Trophoblast cell (in vitro differentiated cells and primary cell): ENCODE results near the gene SPOCK1.

ENCODE experiments used
- DNase-seq, 2 donors: peaks; one replicate each; pipeline ENCODE4 v3.0.0-alpha.2; 2016
- H2AFZ ChIP-seq: 2 replicates; pipeline ENCODE4 v1.6.1; 2013; ENCODE audit warnings: low read length, moderate library complexity, mild to moderate bottlenecking; ENCODE audit not compliant: insufficient read depth, poor library complexity
- H2AK5ac ChIP-seq: 2 replicates; pipeline ENCODE4 v1.6.1; 2013; ENCODE audit warnings: mild to moderate bottlenecking, low read length
- H2BK120ac ChIP-seq: 2 replicates; pipeline ENCODE4 v1.6.1; 2013; ENCODE audit warnings: low read length, mild to moderate bottlenecking, moderate library complexity; ENCODE audit not compliant: insufficient read depth, poor library complexity
- H2BK12ac ChIP-seq: 2 replicates; pipeline ENCODE4 v1.6.1; 2013; ENCODE audit warnings: mild to moderate bottlenecking, low read length, moderate library complexity
- H2BK5ac ChIP-seq: 2 replicates; pipeline ENCODE4 v1.6.1; 2013; ENCODE audit warnings: low read length, low read depth, moderate library complexity, mild to moderate bottlenecking; ENCODE audit not compliant: poor library complexity
- H3K14ac ChIP-seq: 2 replicates; pipeline ENCODE4 v1.6.1; 2013; ENCODE audit warnings: mild to moderate bottlenecking, low read length
- H3K18ac ChIP-seq: 2 replicates; pipeline ENCODE4 v1.6.1; 2013; ENCODE audit warnings: mild to moderate bottlenecking, low read length
- H3K23ac ChIP-seq: 2 replicates; pipeline ENCODE4 v1.6.1; 2013; ENCODE audit warnings: low read length
- H3K27ac ChIP-seq: 2 replicates; pipeline ENCODE4 v1.5.1; 2013; ENCODE audit warnings: low read depth, mild to moderate bottlenecking, inconsistent platforms, low read length, moderate library complexity
- H3K27me3 ChIP-seq: 2 replicates; pipeline ENCODE4 v1.6.1; 2013; ENCODE audit warnings: inconsistent platforms, mild to moderate bottlenecking, low read length, moderate library complexity; ENCODE audit not compliant: insufficient read depth
- H3K36me3 ChIP-seq, 2 experiments: 1 replicate in 1 of 2; 2 replicates in 1 of 2; pipeline ENCODE4 v1.6.1; 2013; ENCODE audit warnings: low read length in 2 of 2, mild to moderate bottlenecking in 2 of 2, moderate library complexity in 1 of 2; ENCODE audit not compliant: insufficient read depth in 2 of 2, control insufficient read depth in 1 of 2
- H3K4ac ChIP-seq: 2 replicates; pipeline ENCODE4 v1.6.1; 2013; ENCODE audit warnings: low read depth, mild to moderate bottlenecking, low read length, moderate library complexity
- H3K4me1 ChIP-seq, 2 experiments: 1 replicate in 1 of 2; 2 replicates in 1 of 2; pipeline ENCODE4 v1.6.1; 2013; ENCODE audit warnings: low read length in 2 of 2, mild to moderate bottlenecking in 2 of 2, moderate library complexity in 1 of 2; ENCODE audit not compliant: insufficient read depth in 2 of 2, control insufficient read depth in 1 of 2
- H3K4me2 ChIP-seq: 2 replicates; pipeline ENCODE4 v1.6.1; 2013; ENCODE audit warnings: inconsistent platforms, mild to moderate bottlenecking, low read length, moderate library complexity
- H3K4me3 ChIP-seq: 2 replicates; pipeline ENCODE4 v1.5.1; 2013; ENCODE audit warnings: mild to moderate bottlenecking, low read depth, low read length, inconsistent platforms
- H3K79me1 ChIP-seq: one replicate; pipeline ENCODE4 v1.6.1; 2013; ENCODE audit warnings: low read length
- H3K79me2 ChIP-seq: 2 replicates; pipeline ENCODE4 v1.6.1; 2013; ENCODE audit warnings: low read length, mild to moderate bottlenecking; ENCODE audit not compliant: control insufficient read depth, insufficient read depth, poor library complexity
- H3K9ac ChIP-seq: 2 replicates; pipeline ENCODE4 v1.6.1; 2013; ENCODE audit warnings: mild to moderate bottlenecking, low read length
- H3K9me3 ChIP-seq: 2 replicates; pipeline ENCODE4 v1.6.1; 2013; ENCODE audit warnings: low read depth, mild to moderate bottlenecking, control low read depth, inconsistent platforms, low read length; ENCODE audit not compliant: insufficient read depth
- H4K12ac ChIP-seq: 2 replicates; pipeline ENCODE4 v1.6.1; 2013; ENCODE audit warnings: low read depth, mild to moderate bottlenecking, low read length, moderate library complexity
- H4K8ac ChIP-seq: 2 replicates; pipeline ENCODE4 v1.6.1; 2013; ENCODE audit warnings: low read depth, mild to moderate bottlenecking, low read length, moderate library complexity
- H4K91ac ChIP-seq: one replicate; pipeline ENCODE4 v1.6.1; 2013; ENCODE audit warnings: low read depth, mild to moderate bottlenecking, low read length, moderate library complexity
- WGBS: extraction: QIAGEN DNeasy Blood & Tissue Kit; methylation state at CpG from one replicate; pipeline ENCODE4 v1.1.7; 2013; ENCODE audit warnings: missing lambda C conversion rate; ENCODE audit not compliant: insufficient read length, insufficient coverage; ENCODE audit errors: extremely low coverage; 5-methylcytosine and 5-hydroxymethylcytosine counted together

The SPOCK1 gene

GRCh38 chr5:137055271-137055872, 443.8 kb downstream of the SPOCK1 start:
- Histone ChIP-seq H3K9me3 (no peaks in the 10 kb centered on the region), H2BK12ac (no peak overlapping the region), H3K27ac (no peak overlapping the region), H2BK5ac (no peak overlapping the region), H3K23ac (no peak overlapping the region), H4K91ac (no peak overlapping the region), H4K12ac (no peak overlapping the region), H3K14ac (no peak overlapping the region), H3K4me3 (no peak overlapping the region), H3K4ac (no peak overlapping the region), H3K9ac (no peak overlapping the region), H3K27me3 (no peaks in the 10 kb centered on the region), H2AK5ac (no peak overlapping the region), H4K8ac (no peak overlapping the region), H3K36me3 (no peaks in the 10 kb centered on the region), H3K18ac (no peak overlapping the region), H3K4me2 (no peak overlapping the region), H2BK120ac (no peak overlapping the region), H3K79me2 (no peaks in the 10 kb centered on the region), H2AFZ (no peak overlapping the region), H3K4me1 (peaks cover 0 to 6% of the 10 kb centered on the region in 2 experiments), H3K79me1 (no peaks in the 10 kb centered on the region)
- WGBS: no CpG with 5 or more reads among the region's 2 CpGs
- no peak for DNase-seq

DNA sequence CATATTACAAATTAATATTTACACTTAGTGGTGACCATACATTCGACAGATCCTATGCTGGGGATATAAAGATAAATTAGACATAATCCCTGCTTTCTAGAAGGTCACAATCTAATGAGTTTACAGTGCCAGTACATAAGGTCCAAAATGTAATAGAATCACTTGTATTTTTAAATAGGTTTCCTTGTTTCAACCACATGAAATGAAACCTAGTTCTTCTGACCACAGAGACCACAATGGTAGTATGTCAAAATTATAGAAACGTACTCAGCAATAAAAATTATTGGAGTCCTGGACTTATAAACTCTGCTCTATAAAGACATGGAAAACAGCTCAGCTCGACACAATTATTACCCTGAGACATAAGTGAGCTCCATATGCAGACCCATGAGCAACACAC, 444.3 kb downstream of the SPOCK1 start:
- H3K36me3 ChIP-seq: no peaks in the 10 kb centered on the region
- H3K9me3 ChIP-seq: no peaks in the 10 kb centered on the region
- no peak overlapping the region for H3K4me3 ChIP-seq
- H4K91ac ChIP-seq: no peak overlapping the region
- H3K14ac ChIP-seq: no peak overlapping the region
- H4K8ac ChIP-seq: no peak overlapping the region
- no peaks in the 10 kb centered on the region for H3K79me2 ChIP-seq
- no peak overlapping the region for H3K18ac ChIP-seq
- no peak for DNase-seq
- WGBS: no CpG with 5 or more reads among the region's 3 CpGs
- H3K27ac ChIP-seq: no peak overlapping the region
- no peak overlapping the region for H3K9ac ChIP-seq
- H2AFZ ChIP-seq: no peak overlapping the region
- H3K79me1 ChIP-seq: no peaks in the 10 kb centered on the region
- peaks cover 0 to 6% of the 10 kb centered on the region in 2 experiments for H3K4me1 ChIP-seq
- H2BK12ac ChIP-seq: no peak overlapping the region
- no peak overlapping the region for H3K4me2 ChIP-seq
- H4K12ac ChIP-seq: no peak overlapping the region
- H3K4ac ChIP-seq: no peak overlapping the region
- no peak overlapping the region for H3K23ac ChIP-seq
- H3K27me3 ChIP-seq: no peaks in the 10 kb centered on the region
- no peak overlapping the region for H2BK5ac ChIP-seq
- no peak overlapping the region for H2AK5ac ChIP-seq
- no peak overlapping the region for H2BK120ac ChIP-seq

DNA sequence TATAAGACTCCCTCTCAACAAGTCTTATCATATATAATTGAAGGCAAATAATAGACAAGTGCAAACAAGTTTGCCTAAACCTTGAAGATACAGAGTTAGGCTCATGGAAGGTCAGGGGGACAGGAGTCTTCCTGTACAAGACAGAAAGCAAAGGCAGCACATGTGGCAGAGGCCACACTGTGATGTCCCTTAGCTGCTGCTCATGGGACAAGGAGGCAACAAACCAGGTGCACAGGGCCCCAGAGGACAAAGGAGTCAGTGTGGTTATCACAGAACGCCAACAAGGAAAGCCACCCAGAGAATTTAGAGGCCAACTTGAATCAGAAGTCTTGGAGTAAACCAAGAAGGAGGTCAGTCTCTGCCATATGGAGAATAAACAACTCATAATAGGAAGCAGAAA, 444.8 kb downstream of the SPOCK1 start:
- Histone ChIP-seq H2BK12ac (no peak overlapping the region), H3K4me2 (no peak overlapping the region), H4K12ac (no peak overlapping the region), H3K14ac (no peak overlapping the region), H3K27me3 (no peaks in the 10 kb centered on the region), H3K79me1 (no peaks in the 10 kb centered on the region), H3K18ac (no peak overlapping the region), H4K8ac (no peak overlapping the region), H3K9ac (no peak overlapping the region), H3K36me3 (no peaks in the 10 kb centered on the region), H2AFZ (no peak overlapping the region), H2BK5ac (no peak overlapping the region), H3K9me3 (no peaks in the 10 kb centered on the region), H3K27ac (no peak overlapping the region), H4K91ac (no peak overlapping the region), H3K4ac (no peak overlapping the region), H3K79me2 (no peaks in the 10 kb centered on the region), H3K4me3 (no peak overlapping the region), H3K23ac (no peak overlapping the region), H2AK5ac (no peak overlapping the region), H2BK120ac (no peak overlapping the region), H3K4me1 (peaks cover 0 to 6% of the 10 kb centered on the region in 2 experiments)
- no CpG with 5 or more reads among the region's 1 CpG for WGBS
- DNase-seq: no peak

- Histone ChIP-seq H3K4ac (no peak overlapping the region), H2BK5ac (no peak overlapping the region)
Measured at GRCh38 chr5:137051161-137051560, 448.0 kb downstream of the SPOCK1 start.

More at GRCh38 chr5:137051161-137051560, 448.0 kb downstream of the SPOCK1 start:
- no peak for DNase-seq
- Histone ChIP-seq H4K8ac (no peak overlapping the region), H4K91ac (no peak overlapping the region), H2BK12ac (no peak overlapping the region), H3K27me3 (no peaks in the 10 kb centered on the region), H3K4me1 (peaks cover 0 to 6% of the 10 kb centered on the region in 2 experiments), H3K14ac (no peak overlapping the region), H3K79me2 (no peaks in the 10 kb centered on the region), H3K23ac (no peak overlapping the region), H3K4me2 (no peak overlapping the region), H2AK5ac (no peak overlapping the region), H2BK120ac (no peak overlapping the region), H3K36me3 (no peaks in the 10 kb centered on the region), H2AFZ (no peak overlapping the region), H3K18ac (no peak overlapping the region), H3K4me3 (no peak overlapping the region), H3K9ac (no peak overlapping the region), H3K27ac (no peak overlapping the region), H3K9me3 (no peaks in the 10 kb centered on the region), H3K79me1 (no peaks in the 10 kb centered on the region), H4K12ac (no peak overlapping the region)
- no CpG with 5 or more reads among the region's 3 CpGs for WGBS
